ENCODE measurements around the gene IMPG2.

- TF ChIP-seq, protein P1, sequence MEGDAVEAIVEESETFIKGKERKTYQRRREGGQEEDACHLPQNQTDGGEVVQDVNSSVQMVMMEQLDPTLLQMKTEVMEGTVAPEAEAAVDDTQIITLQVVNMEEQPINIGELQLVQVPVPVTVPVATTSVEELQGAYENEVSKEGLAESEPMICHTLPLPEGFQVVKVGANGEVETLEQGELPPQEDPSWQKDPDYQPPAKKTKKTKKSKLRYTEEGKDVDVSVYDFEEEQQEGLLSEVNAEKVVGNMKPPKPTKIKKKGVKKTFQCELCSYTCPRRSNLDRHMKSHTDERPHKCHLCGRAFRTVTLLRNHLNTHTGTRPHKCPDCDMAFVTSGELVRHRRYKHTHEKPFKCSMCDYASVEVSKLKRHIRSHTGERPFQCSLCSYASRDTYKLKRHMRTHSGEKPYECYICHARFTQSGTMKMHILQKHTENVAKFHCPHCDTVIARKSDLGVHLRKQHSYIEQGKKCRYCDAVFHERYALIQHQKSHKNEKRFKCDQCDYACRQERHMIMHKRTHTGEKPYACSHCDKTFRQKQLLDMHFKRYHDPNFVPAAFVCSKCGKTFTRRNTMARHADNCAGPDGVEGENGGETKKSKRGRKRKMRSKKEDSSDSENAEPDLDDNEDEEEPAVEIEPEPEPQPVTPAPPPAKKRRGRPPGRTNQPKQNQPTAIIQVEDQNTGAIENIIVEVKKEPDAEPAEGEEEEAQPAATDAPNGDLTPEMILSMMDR (IDR thresholded peaks at IDR 0.05): no peak
- TF ChIP-seq POLR2A (IDR thresholded peaks at IDR 0.05): no peak
- TF ChIP-seq EP300 (IDR thresholded peaks at IDR 0.05): no peak
Observed at GRCh38 chr3:101230618-101231017, 89.8 kb downstream of the IMPG2 start.

Data from ovary (tissue), 3 donors.